HG02852 (cell line): Measurements from ENCODE around the gene TXNDC16.
A peak's percentile ranks its signal among the peaks of the same experiment; 100 is the strongest.

Source experiments
- ATAC-seq: cut with Tn5 transposase; IDR thresholded peaks from one replicate; pipeline ENCODE4 v1.9.1; 2021; ENCODE audit warnings: mild to moderate bottlenecking, moderate library complexity; ENCODE audit not compliant: unreplicated experiment

Gene TXNDC16

DNA sequence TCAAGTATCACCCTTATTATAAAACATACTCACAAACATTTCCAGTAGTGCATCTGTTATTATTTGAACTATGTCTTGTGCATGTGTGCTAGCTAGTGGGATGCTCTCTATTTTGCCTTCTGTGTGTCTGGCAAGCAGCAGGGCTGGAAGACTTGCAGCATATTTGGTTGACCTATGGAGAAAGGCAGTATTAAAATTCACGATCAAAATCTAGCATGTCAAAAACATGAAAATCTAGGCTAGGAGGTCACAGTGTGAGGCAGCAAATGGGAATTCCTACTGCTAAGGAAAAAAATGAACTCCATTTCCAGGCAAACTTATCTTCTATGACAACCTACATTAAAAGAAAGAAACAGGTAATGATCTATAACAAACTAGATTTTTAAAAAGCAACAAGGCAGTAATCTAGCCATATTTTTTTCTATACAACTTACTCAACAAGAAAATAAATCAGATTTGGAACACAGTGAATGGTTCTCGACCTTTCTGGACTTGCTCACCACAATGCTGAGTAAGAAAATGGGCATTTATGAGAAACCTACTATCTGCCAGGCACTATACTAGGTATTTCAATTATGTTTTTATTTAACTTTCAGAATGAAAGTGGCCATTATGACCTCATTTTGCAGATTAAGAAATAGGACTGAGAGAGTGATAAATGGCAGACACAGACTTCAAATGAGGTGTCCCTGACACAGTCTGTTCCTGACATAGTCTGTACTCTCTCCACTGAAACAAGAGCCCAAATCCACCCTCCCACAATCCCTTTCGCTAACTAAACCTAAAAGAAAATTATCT, 96.8 kb downstream of the TXNDC16 start:
- ATAC-seq, result no peak

DNA sequence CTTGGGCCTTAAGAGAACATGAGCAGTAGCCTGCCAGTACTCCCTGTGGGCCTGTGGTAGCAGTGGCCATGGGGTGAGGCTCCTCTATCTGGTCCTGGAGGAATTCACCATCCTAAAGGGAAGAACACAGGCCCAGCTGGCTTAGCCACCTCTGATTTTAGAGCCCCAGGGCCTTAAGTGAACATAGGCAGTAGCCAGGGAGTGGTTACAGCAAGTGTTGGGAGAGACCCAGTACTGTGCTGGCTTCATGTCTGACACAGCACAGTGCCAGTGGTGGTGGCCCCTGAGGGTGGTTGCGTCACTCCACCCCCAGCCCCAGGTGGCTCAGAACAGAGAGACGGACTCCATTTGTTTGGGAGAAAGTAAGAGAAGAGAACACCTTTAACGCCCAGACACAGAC, 105.1 kb downstream of the TXNDC16 start:
- no peak for ATAC-seq

DNA sequence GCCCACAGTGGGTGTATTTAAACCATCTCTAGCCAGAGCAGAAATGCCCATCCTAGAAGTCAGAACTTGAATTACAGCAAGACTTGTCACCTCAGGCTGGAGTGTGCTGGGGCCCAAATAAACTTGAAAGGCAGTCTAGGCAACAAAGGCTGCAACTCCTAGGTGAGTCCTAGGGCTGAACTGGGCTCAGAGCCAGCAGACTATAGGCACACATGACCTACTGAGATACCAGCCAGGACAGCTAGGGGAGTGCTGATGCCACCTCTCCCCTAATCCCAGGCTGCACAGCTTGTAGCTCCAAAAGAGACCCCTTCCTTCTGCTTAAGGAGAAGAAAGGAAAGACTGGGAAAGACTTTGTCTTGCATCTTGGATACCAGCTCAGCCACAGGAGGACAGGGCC, 106.0 kb downstream of the TXNDC16 start:
- no peak for ATAC-seq

DNA sequence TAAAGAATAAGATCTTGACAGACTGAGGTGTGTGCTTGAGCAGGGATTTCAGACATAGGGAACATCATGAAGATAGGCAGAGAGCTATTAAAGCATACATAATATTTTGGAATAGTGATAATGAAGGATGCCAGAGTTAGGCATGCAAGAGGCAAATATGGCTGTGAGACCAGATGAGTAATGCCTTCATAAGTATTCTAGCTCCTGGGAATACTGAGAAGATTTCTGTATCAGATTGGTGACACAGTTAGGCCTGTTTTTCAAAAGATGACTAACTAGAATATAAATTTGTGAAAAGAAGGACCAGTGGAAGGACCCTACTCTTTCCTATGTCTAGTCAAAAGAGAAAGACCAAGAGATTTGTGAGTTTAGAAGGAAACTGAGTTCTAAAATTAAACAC, 108.8 kb downstream of the TXNDC16 start:
- no peak for ATAC-seq

DNA sequence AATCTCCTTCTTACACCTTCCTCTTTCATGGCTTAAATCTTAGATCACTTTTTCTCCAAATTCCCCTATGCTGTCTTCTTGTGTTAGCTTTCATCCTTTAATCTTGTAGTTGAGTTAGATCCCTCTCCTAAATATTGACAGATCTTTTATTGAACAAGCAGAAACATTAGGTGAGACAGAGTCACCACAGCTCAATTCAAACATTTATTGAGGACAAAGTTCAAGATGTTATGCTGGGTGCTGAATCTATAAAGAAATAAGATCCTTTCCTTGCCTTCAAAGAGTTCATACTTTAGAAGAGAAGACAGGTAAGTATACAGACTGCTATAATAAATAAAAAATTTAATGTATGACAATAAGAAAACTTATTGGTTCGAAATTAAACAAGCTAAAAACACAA, 109.7 kb downstream of the TXNDC16 start:
- ATAC-seq, result no peak

DNA sequence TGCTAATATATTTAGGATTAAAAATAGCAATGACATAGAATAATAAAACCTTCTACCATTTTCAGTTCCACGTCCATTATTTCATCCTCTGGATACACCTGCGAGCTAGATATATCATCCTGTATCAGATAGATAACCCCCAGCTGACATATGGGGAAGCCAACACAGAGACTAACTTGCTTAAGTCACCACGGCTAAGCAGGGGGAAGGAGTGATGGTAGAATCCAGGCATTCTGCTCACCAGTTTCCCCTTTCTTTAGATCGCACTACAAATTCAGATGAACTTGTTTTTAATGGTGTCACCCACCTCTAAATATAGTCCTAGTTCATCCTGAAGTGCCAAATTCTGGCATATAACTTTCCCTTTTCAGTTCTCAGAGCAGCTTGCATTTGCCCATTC, 110.1 kb downstream of the TXNDC16 start:
- no peak for ATAC-seq

DNA sequence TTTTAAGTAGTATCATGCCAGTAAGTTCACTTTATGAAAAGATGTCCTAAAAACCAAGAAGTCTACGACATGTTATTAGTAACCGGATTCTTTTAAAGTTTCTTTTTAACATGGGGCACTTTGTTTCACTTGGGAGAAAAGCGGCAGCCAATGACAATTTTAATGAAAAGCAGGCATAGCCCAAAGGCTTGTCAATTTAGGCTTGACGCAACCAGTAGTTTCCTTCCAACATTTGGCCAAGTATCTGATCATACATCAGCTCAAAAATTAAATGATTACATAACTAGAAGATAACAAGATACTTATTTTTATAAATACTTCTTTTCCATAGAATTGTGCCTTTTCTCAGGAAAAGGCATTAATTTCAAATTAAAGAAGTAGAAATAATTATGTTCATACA, 112.8 kb downstream of the TXNDC16 start:
- ATAC-seq, result no peak

DNA sequence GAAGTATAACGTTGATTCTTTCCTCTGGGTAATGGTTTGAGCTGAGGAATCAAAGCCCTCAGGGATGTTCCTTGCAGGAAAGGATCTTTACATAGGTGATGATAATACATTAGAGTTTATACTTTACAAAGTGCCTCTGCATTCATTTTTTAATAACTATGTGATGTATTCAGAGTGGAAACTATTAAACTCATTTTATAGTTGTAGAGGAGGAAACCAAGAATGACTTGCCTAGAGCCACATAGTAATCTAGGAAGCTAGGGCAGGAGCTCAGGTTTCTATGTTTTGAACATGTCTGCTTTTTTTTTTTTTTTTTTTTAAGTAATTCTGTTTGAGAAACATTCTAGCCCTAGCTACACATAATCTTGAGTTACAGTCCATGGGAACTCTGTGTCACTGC, 117.3 kb downstream of the TXNDC16 start:
- no peak for ATAC-seq

DNA sequence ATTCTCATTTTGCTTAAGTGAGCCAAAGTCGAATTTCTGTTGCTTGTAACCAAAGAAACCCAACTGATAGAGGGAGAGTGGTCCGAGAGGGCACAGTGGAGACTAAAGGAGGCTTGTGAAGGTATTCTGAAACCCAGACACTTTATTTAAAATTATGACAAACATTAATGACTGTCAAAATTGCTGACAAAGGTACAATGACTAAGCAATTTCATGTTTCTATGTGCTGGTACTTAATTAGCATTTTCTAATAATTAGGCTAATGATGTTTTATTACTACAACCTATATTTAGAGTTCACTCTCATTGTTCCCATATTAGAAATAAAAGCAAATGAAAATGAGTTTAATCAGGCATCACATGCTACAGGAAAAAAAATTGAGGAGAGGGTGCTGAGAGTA, 121.8 kb downstream of the TXNDC16 start:
- ATAC-seq, result no peak

DNA sequence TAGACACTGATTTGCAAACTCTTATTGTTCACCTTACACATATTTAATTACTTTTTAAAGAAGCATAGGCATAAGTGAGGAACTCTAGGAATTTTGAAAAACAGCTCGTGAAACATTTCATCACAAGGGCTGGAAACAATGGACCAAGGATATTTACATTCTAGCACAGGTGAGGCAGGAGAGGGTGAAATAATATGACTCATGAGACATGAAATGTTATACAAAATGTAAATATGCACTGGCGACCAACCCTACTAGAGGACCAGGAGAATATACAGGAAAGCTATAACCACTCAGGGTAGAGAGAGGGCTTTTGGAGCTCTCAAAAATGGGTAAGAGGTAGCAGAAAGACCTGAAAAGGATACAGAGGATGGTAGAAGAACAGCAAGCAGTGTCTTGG, 122.9 kb downstream of the TXNDC16 start:
- no peak for ATAC-seq

DNA sequence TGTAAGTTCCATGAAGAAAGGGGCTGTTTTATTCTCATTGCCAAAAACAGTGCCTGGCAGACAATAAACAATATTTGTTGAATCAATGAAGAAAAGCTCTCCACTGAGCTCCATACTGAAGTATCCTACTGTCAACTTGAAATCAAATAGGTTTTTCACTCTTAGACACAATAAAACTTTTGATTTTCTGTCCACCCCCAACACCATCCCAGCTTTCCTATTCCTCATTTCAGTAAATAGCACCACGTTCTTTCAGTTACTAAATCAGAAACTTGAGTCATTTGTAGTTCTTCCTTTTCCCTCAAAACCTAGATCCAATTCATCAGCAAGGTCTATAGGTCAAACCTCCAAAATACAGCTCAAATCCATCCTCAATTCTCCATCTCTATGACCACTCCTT, 124.8 kb downstream of the TXNDC16 start:
- no peak for ATAC-seq

DNA sequence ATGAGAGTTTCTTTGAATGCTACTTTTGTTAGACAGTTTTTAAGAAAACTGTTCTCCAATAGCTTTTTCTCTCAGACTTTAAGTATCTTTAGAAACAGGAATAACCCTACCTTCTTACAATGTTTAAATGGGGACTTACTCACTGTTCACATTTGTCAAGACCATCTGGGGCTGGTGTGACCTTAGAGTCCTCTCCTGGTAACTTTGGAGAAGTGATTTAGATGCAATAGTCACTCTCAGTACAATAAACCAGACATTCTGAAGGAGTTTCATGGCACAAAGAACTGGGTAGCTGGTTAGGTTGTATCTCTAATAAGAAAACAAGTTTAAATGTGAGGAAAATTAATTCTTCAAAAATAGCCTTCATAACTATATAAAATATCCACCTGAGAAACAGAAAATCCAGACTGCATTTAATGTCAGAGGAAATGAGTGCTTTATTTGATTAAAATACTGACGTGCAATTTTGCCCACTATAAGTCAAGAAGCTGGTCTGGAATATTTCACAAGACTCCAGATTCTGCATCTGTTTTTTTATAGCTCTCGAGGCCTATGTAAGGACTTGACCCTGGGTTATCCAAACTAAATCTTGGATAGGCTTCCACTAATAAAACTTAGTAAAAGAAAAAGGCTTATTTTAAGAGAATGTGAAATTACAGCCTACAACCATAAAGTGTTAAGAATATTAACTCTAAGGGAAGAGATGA, 129.5 kb downstream of the TXNDC16 start:
- ATAC-seq, result no peak

DNA sequence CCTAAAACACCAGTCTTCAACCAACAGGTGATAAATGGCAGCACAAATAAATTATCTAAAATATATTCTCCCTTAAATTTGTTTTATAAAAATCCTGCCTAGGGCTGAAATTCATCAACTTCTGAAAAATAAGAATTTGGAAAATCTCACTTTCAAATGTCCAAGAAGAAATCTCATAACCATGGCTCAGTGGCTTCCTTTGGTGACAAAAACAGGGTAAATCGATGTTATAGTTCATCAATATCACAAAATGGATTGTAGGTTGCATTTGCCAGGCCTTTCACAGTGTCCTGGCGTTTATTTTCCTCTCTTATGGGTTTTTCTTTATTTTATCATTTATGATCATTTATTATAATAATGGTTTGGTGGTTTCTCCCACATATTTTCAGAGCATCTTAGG, 135.2 kb downstream of the TXNDC16 start:
- no peak for ATAC-seq

DNA sequence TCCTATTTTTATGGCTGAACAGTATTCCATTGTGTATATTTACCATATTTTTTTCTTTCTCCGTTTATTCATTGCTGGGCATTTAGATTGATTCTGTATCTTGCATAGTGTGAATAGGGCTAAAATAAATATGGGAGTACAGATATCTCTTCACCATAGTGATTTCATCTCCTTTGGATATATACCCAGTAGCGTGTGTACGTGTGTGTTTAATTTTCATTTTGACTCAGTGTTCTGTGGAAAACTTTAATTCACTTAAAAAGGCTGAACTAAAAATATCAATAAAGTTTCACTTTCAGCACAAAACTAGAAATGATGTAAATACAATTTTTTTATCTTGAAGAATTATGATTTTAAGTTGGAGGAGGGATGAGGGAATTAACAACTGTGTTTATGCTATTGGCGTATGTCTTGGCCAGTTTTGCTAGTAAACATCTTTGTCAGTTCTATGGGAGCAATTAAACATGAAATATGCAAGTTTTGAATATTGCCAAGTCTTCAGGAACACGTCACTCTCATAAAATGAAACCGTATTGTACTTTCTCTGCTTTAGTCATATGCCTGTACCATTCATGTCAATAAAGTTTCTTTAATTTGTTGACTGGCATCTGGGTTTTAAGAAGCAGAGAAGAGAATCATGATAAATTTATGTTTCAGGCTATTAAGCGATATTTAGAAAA, 138.4 kb downstream of the TXNDC16 start:
- no peak for ATAC-seq

DNA sequence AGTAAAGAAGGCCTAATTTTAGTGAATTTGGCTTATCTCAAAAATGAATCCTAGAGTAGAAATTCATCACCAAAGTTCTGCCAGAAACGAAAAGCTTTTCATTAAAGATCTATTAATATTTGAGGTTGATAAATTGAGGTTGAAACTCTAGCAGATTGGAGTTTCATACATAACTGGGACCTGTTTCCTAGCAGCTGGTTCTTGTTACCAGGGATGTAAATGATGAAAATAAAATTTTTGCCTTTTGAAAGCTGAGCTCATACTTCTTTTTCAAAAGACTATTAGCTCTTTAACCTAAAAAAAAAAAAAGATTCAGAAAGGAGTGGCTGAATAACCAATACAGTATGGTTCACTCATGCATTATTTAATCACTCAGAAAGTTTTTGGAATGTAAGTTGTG, 139.9 kb downstream of the TXNDC16 start:
- no peak for ATAC-seq

DNA sequence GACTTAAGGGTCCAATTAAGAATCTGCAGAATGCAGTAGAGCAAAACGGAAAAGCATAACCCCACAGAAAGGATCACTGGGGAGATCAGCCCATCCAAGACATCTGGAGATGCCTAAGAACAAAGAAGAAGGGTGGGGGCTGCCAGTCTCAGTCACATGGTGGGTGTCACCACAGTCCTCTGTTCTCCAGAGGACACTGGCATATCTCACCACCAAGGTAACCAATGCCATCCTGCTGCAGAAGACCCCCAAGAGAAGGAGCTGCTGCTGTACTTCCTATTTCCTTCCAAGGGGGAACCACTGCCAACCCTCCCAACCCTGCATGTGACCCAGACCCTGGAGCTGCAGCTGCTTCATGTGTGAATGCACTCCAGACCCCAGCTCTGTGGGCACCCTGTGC, 147.0 kb downstream of the TXNDC16 start:
- no peak for ATAC-seq

DNA sequence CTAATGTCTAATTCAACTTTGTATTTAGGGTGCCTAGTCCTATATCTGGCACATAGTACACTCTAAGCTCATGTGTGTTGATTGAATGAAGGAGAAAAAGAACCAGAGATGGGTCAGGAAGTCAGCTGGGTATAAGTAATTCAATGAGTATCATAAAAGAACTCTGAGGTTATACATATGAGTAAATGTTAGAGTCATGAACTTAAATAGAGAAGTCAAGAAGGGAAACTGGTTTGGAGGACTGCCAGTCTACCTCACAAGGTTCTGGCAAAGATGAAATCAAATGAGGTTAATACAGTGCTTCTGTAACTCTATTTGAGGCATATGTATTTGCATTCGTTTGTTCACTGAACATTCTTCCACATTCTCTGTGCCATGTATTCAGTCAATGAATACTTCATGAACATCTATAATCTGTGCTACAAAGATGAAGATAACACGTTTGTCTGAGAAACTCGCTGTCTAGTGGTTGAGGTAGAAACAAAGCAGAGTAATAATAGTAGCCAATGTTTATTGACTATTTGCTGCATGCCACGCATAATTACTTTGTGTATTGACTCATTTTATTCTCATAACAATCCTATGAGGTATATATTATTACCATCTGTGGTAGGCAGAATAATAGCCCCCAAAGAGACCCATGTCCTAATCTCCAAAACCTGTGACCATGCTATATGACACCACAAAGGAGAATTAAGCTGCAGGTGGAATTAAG, 149.3 kb downstream of the TXNDC16 start:
- peak; percentile 60 for ATAC-seq

DNA sequence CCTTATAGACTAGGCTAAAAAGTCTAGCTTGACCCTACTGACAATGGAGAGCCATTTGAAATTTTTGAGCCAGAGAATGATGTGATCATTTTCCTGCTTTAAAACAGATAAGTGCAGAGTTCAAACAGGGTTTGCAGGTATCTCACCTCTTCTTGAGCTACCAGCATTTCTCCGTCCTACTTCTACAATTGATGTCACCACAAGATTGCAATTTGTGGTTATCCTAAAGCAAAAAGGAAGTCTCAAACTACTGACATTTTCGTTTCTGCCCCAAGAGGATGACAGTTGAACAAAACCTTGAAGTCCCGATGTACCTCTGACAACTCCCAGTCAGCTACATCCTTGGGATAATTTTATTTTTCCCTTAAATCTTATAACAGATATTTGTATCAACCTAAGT, 151.5 kb downstream of the TXNDC16 start:
- ATAC-seq, result no peak

DNA sequence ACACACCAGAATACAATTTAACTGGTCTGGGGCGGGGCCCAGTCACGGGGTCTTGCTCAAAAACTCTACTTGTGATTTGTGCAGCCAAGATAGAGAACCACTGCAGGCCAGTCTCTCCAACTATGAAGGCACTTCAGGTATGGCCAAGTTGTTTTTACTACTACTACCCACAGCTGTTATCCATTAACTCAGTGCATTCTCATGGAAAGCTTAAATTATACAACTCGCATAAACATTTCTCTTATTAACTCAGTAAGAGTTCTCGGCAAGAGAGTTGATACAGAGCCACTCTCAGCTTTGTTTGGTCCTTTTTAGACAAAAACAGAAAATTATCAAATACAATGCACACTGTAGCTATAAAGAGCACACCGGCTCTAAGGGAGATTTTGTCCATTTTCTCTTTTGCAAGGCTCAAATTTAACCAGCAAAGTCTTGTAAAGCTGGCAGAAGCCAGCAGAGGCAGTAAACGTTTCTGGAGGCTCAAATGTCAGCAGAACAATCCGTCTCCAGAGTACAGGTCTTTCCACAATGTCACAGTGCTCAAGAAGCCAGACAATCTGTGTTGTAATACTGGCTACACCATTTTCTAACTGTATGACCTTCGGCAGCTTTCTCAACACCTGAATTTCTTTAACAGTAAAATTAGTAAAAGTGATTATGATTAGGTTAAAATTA, 152.2 kb downstream of the TXNDC16 start:
- ATAC-seq, result no peak

DNA sequence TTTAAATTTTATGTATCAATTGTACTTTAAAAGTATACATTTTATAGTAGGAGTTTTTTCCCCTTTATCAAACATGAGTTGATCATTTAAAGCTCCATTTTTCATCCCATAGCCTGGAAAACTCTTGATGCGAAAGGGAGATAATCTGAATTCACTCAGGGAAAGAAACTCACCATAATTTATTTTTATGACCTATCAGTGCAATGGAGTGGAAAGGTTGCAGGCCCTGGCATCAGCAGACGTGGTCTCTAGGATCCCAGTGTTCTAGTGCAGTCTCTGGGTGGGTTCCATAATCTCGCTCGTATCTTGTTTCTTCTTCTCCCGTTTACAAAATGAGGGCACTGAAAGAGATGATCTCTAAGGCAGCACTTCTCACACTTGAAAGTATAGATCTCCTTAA, 153.2 kb downstream of the TXNDC16 start:
- no peak for ATAC-seq

DNA sequence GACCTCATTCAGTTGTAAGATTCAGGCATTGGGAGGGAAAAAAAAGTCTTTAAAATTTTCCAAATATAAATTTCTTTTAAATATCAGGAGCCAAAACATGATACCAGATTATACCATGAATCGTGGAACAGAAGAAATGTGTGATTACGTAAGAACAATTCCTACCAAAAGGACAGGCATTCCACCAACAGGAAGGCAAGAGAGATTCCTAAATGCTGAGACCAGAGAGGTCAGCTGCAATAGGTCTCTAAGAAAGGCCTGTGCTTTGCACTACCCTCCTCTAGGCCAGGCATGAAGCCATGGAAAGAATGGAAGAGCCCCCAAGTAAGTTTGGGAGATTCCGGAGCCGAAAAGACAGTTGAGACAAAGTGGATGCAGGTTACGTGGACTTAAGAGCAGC, 154.5 kb downstream of the TXNDC16 start:
- ATAC-seq, result no peak
